ENCODE data around the gene MOB3B. TPM values are rescaled to one million over a fixed set of nuclear protein-coding genes. Genes with fewer than 3 reads are reported as not detected.

MOB3B gene
- total RNA-seq, 1 donor from 2014 or later: 1.0 TPM

GRCh38 chr9:27379311-27380251 is 150.0 kb downstream of the MOB3B start:
- Histone ChIP-seq H3K27me3 (ENCODE audit: control insufficient read depth in 3 of 3, insufficient read depth in 3 of 3, low read length in 3 of 3) (no peaks in the 10 kb centered on the region), H3K36me3 (ENCODE audit: control insufficient read depth in 3 of 3, insufficient read depth in 3 of 3, low read length in 3 of 3) (no peaks in the 10 kb centered on the region), H3K4me3 (ENCODE audit: low read length in 3 of 3) (no peak overlapping the region), H3K4me1 (ENCODE audit: control insufficient read depth in 3 of 3, insufficient read depth in 3 of 3, low read length in 3 of 3) (peaks cover 6 to 19% (median 12%) of the 10 kb centered on the region in 3 donors), H3K9me3 (ENCODE audit: control insufficient read depth in 3 of 3, low read length in 3 of 3) (no peaks in the 10 kb centered on the region), H3K9ac (ENCODE audit: low read depth in 1 of 3, low read length in 3 of 3) (no peak overlapping the region), H3K27ac (ENCODE audit: low read depth, low read length) (no peak overlapping the region)

DNA sequence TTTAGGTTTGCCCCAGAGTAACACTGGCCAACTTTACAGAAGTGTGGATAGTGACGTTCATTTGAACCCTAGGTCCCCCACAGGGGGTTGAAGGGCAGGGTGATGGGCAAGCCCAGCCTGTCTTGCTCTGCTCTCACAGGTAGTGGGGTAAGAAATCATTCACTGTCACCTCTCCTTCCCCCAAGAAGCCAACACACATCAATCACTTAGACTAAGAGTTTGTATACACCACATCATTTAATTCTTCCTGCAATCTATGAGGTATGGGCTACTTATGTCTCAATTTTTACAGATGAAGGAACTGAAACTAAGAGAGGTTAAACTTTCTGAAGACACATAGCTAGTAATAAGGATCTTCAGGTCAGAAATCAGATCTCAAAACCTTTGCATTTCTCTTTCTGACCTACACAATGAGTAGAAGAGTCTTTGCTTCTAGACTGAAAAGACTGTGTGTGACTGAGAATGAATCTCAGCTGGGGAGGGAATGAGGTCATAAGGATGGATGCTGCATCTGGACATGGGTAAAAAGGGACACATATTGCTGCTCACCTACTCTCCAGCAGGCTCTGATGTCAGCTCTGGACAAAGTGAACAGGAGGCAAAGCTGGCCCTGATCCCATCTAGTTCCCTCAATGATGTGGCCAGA is 151.7 kb downstream of the MOB3B start:
- Histone ChIP-seq H3K36me3 (ENCODE audit: control insufficient read depth in 3 of 3, insufficient read depth in 3 of 3, low read length in 3 of 3) (no peaks in the 10 kb centered on the region), H3K9me3 (ENCODE audit: control insufficient read depth in 3 of 3, low read length in 3 of 3) (no peaks in the 10 kb centered on the region), H3K9ac (ENCODE audit: low read depth in 1 of 3, low read length in 3 of 3) (no peak overlapping the region), H3K27me3 (ENCODE audit: control insufficient read depth in 3 of 3, insufficient read depth in 3 of 3, low read length in 3 of 3) (no peaks in the 10 kb centered on the region), H3K4me1 (ENCODE audit: control insufficient read depth in 3 of 3, insufficient read depth in 3 of 3, low read length in 3 of 3) (peaks cover 6 to 19% (median 12%) of the 10 kb centered on the region in 3 donors), H3K27ac (ENCODE audit: low read depth, low read length) (no peak overlapping the region), H3K4me3 (ENCODE audit: low read length in 3 of 3) (no peak overlapping the region)

DNA sequence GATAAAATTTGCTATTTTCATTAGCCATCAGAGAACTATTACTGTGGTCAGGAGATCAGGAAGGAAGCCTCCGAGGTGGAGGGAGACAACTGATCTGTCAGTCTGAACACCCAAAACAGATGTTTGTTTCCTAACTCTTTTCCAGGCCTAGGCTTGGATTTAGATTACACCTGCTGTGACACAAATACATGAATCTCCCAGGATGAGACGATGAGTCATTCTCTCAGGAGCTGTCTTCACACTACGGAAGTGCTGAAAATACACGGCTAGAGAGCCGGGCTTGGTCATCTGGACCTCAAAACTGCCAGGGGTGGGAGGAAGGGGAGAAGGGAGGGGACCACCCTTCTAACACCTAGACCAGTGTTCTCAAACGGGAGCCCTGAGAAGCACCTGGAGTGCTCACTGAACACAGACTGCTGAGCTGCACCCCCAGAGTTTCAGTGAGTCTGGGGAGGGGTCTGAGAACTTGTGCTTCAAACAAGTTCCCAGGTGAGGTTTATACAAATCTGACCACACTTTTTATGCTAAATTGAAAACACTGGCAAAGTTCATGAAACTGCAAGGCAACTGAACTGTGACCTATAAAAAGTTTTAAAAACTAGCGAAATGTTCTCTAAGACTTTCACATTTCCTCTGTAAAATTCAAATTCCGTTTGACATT is 152.3 kb downstream of the MOB3B start:
- H3K9ac ChIP-seq (ENCODE audit: low read depth in 1 of 3, low read length in 3 of 3): no peak overlapping the region
- H3K4me1 ChIP-seq (ENCODE audit: control insufficient read depth in 3 of 3, insufficient read depth in 3 of 3, low read length in 3 of 3): peaks cover 6 to 21% (median 12%) of the 10 kb centered on the region in 3 donors
- H3K4me3 ChIP-seq (ENCODE audit: low read length in 3 of 3): no peak overlapping the region
- H3K27ac ChIP-seq (ENCODE audit: low read depth, low read length): peak overlapping the region; percentile 36
- H3K9me3 ChIP-seq (ENCODE audit: control insufficient read depth in 3 of 3, low read length in 3 of 3): no peaks in the 10 kb centered on the region
- no peaks in the 10 kb centered on the region for H3K36me3 ChIP-seq (ENCODE audit: control insufficient read depth in 3 of 3, insufficient read depth in 3 of 3, low read length in 3 of 3)
- H3K27me3 ChIP-seq (ENCODE audit: control insufficient read depth in 3 of 3, insufficient read depth in 3 of 3, low read length in 3 of 3): no peaks in the 10 kb centered on the region

DNA sequence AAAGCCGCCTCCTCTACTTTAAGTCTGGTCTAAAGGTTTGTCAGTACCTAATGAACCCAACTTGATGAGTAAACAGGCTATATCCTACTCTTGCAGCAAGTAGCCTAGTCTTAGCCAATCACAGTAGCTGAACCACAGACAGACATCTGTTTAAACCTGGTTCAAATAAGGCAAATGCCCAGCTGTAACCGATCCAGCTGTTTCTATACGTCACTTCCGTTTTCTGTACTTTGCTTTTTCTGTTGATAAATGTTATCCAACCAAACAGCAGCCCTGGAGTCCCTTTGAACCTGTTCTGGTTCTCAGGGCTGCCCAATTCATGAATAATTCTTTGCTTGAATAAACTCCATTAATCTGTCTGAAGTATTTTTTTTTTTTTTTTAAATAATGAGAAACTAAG is 155.8 kb downstream of the MOB3B start:
- no peaks in the 10 kb centered on the region for H3K9me3 ChIP-seq (ENCODE audit: control insufficient read depth in 3 of 3, low read length in 3 of 3)
- H3K27me3 ChIP-seq (ENCODE audit: control insufficient read depth in 3 of 3, insufficient read depth in 3 of 3, low read length in 3 of 3): no peaks in the 10 kb centered on the region
- no peaks in the 10 kb centered on the region for H3K36me3 ChIP-seq (ENCODE audit: control insufficient read depth in 3 of 3, insufficient read depth in 3 of 3, low read length in 3 of 3)
- H3K9ac ChIP-seq (ENCODE audit: low read depth in 1 of 3, low read length in 3 of 3): no peak overlapping the region
- H3K27ac ChIP-seq (ENCODE audit: low read depth, low read length): no peak overlapping the region
- H3K4me1 ChIP-seq (ENCODE audit: control insufficient read depth in 3 of 3, insufficient read depth in 3 of 3, low read length in 3 of 3): peaks cover 3 to 25% (median 15%) of the 10 kb centered on the region in 3 donors
- H3K4me3 ChIP-seq (ENCODE audit: low read length in 3 of 3): no peak overlapping the region

DNA sequence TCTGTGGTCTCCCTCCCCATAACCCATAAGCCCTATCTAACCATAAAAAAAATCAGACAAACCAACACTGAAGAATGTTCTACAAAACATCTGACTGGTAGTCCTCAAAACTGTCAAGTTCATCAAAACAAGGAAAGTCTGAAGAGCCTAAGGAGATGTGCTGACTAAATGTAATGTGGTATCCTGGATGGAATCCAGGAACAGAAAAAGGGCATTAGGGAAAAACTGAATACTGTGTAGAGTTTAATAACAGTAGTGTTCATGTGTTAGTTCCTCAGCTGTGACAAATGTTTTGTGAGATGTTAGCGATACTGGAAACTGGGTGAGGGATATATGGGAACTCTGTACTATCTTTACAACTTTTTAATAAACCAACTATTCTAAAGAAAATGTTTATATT is 157.0 kb downstream of the MOB3B start:
- Histone ChIP-seq H3K4me1 (ENCODE audit: control insufficient read depth in 3 of 3, insufficient read depth in 3 of 3, low read length in 3 of 3) (peaks cover 8 to 27% (median 19%) of the 10 kb centered on the region in 3 donors), H3K4me3 (ENCODE audit: low read length in 3 of 3) (no peak overlapping the region), H3K27ac (ENCODE audit: low read depth, low read length) (no peak overlapping the region), H3K36me3 (ENCODE audit: control insufficient read depth in 3 of 3, insufficient read depth in 3 of 3, low read length in 3 of 3) (no peaks in the 10 kb centered on the region), H3K9me3 (ENCODE audit: control insufficient read depth in 3 of 3, low read length in 3 of 3) (no peaks in the 10 kb centered on the region), H3K9ac (ENCODE audit: low read depth in 1 of 3, low read length in 3 of 3) (no peak overlapping the region), H3K27me3 (ENCODE audit: control insufficient read depth in 3 of 3, insufficient read depth in 3 of 3, low read length in 3 of 3) (no peaks in the 10 kb centered on the region)

GRCh38 chr9:27371382-27371781 is 158.2 kb downstream of the MOB3B start:
- peaks cover 10 to 25% (median 14%) of the 10 kb centered on the region in 3 donors for H3K4me1 ChIP-seq (ENCODE audit: control insufficient read depth in 3 of 3, insufficient read depth in 3 of 3, low read length in 3 of 3)
- no peak overlapping the region for H3K9ac ChIP-seq (ENCODE audit: low read depth in 1 of 3, low read length in 3 of 3)
- no peaks in the 10 kb centered on the region for H3K36me3 ChIP-seq (ENCODE audit: control insufficient read depth in 3 of 3, insufficient read depth in 3 of 3, low read length in 3 of 3)
- H3K9me3 ChIP-seq (ENCODE audit: control insufficient read depth in 3 of 3, low read length in 3 of 3): no peaks in the 10 kb centered on the region
- H3K27me3 ChIP-seq (ENCODE audit: control insufficient read depth in 3 of 3, insufficient read depth in 3 of 3, low read length in 3 of 3): no peaks in the 10 kb centered on the region
- no peak overlapping the region for H3K27ac ChIP-seq (ENCODE audit: low read depth, low read length)
- peak overlapping the region in 1 of 3 donors; percentile 22 for H3K4me3 ChIP-seq (ENCODE audit: low read length in 3 of 3)

DNA sequence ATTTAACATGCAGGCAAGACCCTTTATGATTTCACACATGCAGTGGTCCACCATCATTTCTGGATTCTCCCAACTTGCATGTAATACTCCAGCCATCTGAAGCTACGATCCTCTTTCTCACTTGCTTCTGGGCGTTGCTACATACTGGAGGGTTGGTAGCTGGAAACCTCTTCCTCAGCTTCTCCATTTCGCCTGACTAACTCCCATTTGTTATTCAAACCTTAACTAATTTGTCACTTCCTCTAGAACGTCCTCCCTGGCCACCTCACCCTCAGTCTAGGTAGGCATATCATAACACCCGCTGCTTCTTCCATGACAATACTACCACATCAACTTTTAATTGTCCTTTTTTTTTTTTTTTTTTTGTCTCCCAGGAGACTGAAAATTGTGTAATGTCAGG is 160.0 kb downstream of the MOB3B start:
- Histone ChIP-seq H3K4me1 (ENCODE audit: control insufficient read depth in 3 of 3, insufficient read depth in 3 of 3, low read length in 3 of 3) (peaks cover 12 to 33% (median 24%) of the 10 kb centered on the region in 3 donors), H3K27ac (ENCODE audit: low read depth, low read length) (no peak overlapping the region), H3K4me3 (ENCODE audit: low read length in 3 of 3) (no peak overlapping the region)

DNA sequence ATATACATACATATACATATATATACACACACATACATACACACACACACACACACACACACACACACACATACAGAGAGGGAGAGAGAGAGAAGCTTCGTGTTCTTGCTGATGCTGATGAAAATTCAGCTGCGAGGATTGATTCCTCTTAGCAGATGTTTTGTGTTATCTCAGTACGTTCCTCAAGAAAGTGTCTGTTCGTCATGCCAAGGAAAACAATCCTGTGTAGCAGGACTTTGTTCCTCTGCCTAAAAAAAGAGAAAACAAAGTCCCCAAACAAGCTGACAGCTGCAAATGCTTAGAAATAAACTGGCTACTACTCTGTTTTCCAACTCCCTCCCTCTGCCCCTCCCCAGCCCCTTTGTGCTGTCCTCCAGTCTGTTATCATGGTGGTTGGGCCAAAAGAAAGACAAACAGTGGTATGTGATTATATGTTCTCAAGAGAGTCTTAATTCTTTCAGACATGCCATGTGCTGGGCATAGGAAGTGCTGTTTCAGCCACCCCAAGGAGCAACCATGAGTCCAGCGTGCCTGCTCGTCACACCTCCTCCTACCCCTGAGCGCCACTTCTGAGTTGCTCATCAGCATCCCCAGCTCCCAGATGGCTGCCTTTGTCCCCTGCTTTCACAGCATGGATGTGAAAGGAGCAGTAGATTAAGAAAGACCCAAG is 161.2 kb downstream of the MOB3B start:
- Histone ChIP-seq H3K27ac (ENCODE audit: low read depth, low read length) (no peak overlapping the region), H3K36me3 (ENCODE audit: control insufficient read depth in 3 of 3, insufficient read depth in 3 of 3, low read length in 3 of 3) (no peaks in the 10 kb centered on the region), H3K4me1 (ENCODE audit: control insufficient read depth in 3 of 3, insufficient read depth in 3 of 3, low read length in 3 of 3) (peaks cover 12 to 33% (median 24%) of the 10 kb centered on the region in 3 donors), H3K27me3 (ENCODE audit: control insufficient read depth in 3 of 3, insufficient read depth in 3 of 3, low read length in 3 of 3) (no peaks in the 10 kb centered on the region), H3K4me3 (ENCODE audit: low read length in 3 of 3) (no peak overlapping the region), H3K9me3 (ENCODE audit: control insufficient read depth in 3 of 3, low read length in 3 of 3) (no peaks in the 10 kb centered on the region), H3K9ac (ENCODE audit: low read depth in 1 of 3, low read length in 3 of 3) (no peak overlapping the region)

More for the DNA sequence above, 160.0 kb downstream of the MOB3B start:
- Histone ChIP-seq H3K36me3 (ENCODE audit: control insufficient read depth in 3 of 3, insufficient read depth in 3 of 3, low read length in 3 of 3) (no peaks in the 10 kb centered on the region), H3K9ac (ENCODE audit: low read depth in 1 of 3, low read length in 3 of 3) (no peak overlapping the region), H3K9me3 (ENCODE audit: control insufficient read depth in 3 of 3, low read length in 3 of 3) (no peaks in the 10 kb centered on the region), H3K27me3 (ENCODE audit: control insufficient read depth in 3 of 3, insufficient read depth in 3 of 3, low read length in 3 of 3) (no peaks in the 10 kb centered on the region)

GRCh38 chr9:27367921-27368315 is 161.7 kb downstream of the MOB3B start:
- H3K27ac ChIP-seq (ENCODE audit: low read depth, low read length): no peak overlapping the region
- no peaks in the 10 kb centered on the region for H3K27me3 ChIP-seq (ENCODE audit: control insufficient read depth in 3 of 3, insufficient read depth in 3 of 3, low read length in 3 of 3)
- H3K9ac ChIP-seq (ENCODE audit: low read depth in 1 of 3, low read length in 3 of 3): no peak overlapping the region
- H3K9me3 ChIP-seq (ENCODE audit: control insufficient read depth in 3 of 3, low read length in 3 of 3): no peaks in the 10 kb centered on the region
- H3K36me3 ChIP-seq (ENCODE audit: control insufficient read depth in 3 of 3, insufficient read depth in 3 of 3, low read length in 3 of 3): no peaks in the 10 kb centered on the region
- peaks cover 12 to 33% (median 24%) of the 10 kb centered on the region in 3 donors for H3K4me1 ChIP-seq (ENCODE audit: control insufficient read depth in 3 of 3, insufficient read depth in 3 of 3, low read length in 3 of 3)
- H3K4me3 ChIP-seq (ENCODE audit: low read length in 3 of 3): no peak overlapping the region
